Right lobe of liver (tissue), 4 donors: Measurements from ENCODE around the gene KCNQ1.

Experiments used
- CTCF ChIP-seq, 4 donors: fragments of 200-600 bp in 3 of 4; fragments of 450-650 bp in 1 of 4; IDR thresholded peaks; one replicate each; pipeline versions ENCODE4 v1.5.1 to v1.8.0; 2016 to 2022; ENCODE audit warnings: antibody characterized with exemption in 4 of 4, mild to moderate bottlenecking in 2 of 4
- POLR2A ChIP-seq: fragments of 450-650 bp; IDR thresholded peaks from one replicate; pipeline ENCODE4 v1.6.1; 2017; ENCODE audit warnings: antibody characterized with exemption, mild to moderate bottlenecking
- donor health status: DM: no; HTN: no; CAD: no.
- donor health status: DM: no; HTN: no; CAD: no.
- donor health status: DM: no; HTN: yes; CAD: no.

GRCh38 chr11:2842876-2843275, 398.1 kb downstream of the KCNQ1 start:
- no peak for TF ChIP-seq CTCF (IDR thresholded peaks at IDR 0.05)
- TF ChIP-seq POLR2A = no peak
